Activated CD4-positive, CD25-positive, alpha-beta regulatory T cell treated with anti-CD3 and anti-CD28 coated beads, Interleukin-2, amount 50 U/mL, for 24 hours (primary cell): ENCODE data around the gene TOP2B.

Experiments
- ATAC-seq, 2 donors: fragments of 150-1000 bp; cut with Tn5 transposase; one replicate each; pipeline ENCODE4 v1.10.0; 2021; ENCODE audit warnings: mild to moderate bottlenecking in 1 of 2, moderate library complexity in 1 of 2

Gene TOP2B

DNA sequence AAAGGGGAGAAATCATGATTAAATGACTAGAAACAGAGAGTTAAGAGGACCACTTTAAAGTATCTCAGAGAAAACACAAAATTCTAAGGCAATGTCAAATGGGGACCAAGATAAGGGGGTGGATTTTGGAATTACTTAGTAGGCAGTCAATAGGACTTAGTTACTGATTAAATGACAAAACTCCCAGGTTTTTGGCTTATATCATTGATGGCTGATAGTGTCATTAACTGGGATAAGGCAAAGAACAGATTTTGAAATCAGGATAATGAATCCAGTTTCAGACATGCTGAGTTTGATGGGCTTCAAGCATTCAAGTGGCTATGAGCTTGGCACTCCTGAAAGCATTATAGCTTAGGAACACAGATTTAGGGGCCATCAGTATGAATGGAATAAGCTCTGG, 53.9 kb downstream of the TOP2B start:
- ATAC-seq: no peak

DNA sequence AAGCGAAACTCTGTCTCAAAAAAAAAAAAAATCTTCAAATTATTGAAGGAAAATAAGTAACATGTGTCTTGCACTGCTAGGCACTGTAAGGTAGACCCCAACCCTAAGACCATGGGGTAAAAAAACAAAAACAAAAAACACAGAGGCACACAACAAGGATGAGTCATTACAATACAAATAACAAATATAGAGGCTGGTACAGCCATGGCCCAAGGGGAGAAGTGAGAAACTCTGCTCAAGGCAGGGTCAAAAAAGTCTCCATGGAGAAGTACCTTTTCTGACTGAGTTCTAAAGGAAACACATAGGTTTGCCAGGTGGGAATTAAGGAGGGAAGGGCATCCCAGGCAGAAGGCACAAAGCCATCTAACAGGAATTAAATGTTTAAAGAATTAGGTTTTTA, 54.5 kb downstream of the TOP2B start:
- ATAC-seq: no peak

DNA sequence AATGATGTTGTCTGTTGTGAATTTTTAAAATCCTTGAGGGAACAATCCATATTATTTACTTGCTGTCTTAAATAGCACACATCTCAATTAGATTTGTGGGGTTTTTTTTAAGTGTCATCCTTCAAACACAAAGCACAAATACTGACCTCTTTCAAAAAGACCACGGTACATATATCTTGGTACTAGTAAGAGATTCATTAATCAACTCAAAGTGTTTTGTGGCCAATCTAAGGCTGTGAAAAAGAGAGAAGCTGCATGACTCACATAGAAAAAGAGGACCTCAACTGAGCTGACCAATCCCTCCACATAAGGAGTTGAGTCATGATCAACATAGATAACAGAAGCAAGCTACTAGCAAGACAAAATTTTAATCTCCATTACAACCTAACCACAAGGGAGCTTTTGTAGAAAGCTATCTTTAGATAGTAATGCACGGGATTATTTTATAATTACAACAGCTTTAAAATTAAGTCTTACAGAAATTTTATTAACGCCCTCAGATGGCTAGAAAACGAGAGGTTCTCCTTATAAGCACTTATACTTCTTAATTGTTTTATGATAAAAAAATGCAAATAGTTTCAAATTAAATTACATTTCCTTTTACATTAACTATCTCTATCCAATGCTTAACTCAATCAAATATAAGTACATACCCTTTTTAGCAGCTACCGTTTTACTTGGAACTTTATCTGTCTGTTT, 60.5 kb downstream of the TOP2B start:
- peak; percentile 73 to 82 for ATAC-seq

DNA sequence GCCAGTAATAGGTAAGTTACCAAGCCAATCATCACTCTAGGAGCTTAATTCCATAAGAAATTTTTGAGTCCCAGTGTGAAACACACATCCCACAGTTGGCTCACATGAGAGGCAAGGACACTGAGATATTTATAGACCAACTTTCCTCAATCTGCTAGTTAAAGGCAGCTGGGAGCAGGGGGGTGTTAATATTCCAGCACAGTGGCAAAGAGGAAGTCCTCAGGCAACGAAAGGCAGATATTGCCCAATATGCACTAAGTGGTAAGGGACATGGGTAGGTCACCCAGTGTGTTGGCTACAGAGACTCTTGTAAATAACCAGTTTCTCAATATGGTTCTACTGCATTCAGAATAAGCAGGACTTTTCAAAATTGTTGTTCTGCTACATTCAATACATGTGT, 61.0 kb downstream of the TOP2B start:
- no peak for ATAC-seq

DNA sequence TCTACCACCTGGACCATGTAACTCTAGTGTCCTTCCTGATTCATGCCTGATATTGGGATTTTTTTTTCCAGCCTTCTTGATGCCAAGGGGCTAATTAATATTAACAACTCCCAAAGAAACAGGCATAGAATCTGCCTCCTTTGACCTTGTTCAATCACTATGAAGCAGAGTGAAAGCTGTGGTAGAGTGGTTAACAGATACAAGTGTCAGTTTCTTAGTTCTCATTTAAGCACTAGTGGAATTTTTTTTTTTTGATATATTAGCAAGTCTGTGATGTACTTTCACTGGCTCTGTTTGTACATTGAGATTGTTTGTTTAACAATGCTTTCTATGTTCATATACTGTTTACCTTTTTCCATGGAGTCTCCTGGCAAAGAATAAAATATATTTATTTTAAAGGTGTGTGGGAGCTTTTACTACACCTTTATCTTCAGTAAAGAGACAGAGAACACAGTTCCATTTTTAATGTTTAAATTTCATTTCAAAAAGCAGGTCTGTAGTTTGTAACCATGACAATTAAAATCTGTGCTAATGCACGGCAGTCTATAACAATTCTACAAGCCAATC, 67.1 kb downstream of the TOP2B start:
- ATAC-seq: no peak

DNA sequence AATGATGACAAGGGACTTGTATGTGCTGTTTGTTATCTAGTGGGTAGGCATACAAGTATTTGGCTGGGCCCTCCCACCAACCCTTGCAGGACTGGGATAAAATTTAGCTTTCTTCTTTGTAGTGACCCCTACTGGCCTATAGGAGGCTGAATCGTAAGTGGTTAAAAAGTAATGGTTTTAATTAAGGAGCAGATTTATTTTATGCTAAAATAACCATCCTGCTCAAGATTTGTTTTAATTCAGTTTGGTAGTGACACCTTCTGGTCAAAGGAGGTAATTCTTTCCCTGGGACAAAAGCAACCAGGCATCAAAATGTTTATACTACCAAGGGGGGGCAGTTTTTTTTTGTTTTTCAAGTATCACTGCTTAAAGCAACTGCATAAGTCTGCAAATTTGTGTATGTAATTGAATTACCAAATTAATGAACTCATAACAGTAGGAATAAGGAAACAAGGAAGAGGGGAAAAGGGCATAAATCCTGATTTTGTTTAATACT, 70.7 kb downstream of the TOP2B start:
- peak in 1 of 2 donors; percentile 19 for ATAC-seq

DNA sequence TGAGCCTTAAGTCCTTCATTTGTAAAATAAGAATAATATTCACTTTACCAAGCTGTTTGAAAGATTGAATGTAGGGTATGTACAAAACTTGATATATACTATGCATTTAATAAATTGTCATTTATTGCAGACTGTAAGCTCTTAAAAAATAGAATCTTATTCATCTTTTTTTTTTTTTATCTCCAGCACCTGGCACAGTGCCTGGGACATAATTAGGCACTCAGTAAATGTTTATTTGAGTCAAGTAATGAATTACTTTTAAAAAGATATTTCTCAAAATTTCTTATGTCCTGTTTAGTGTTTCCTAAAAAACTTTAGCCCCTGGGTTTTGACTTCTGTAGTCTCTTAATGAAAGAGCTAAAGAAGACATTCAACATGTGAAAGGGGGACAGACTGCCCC, 71.7 kb downstream of the TOP2B start:
- no peak for ATAC-seq

DNA sequence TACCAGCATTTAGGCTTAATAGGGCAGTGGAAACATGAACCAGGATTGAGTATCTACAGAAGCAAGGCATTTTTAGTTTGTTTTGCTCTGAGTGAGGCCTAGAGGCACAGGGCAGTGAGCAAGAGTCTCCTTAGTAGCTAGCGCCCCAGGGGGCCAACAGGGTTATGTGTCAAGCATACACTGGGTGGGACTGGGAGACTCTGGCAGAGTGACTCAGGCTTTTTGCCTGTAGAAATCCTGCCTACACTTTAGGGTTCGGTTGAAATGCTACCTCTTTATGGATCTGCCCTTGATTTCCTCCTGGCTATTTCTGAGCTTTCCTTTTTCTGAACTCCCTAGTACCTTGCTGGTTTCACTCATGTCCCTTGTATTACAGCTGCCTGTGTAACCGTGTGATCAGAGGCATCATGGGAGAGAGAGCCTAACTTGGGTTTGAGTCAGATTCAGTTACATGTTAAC, 72.2 kb downstream of the TOP2B start:
- peak in 1 of 2 donors; percentile 51 for ATAC-seq

DNA sequence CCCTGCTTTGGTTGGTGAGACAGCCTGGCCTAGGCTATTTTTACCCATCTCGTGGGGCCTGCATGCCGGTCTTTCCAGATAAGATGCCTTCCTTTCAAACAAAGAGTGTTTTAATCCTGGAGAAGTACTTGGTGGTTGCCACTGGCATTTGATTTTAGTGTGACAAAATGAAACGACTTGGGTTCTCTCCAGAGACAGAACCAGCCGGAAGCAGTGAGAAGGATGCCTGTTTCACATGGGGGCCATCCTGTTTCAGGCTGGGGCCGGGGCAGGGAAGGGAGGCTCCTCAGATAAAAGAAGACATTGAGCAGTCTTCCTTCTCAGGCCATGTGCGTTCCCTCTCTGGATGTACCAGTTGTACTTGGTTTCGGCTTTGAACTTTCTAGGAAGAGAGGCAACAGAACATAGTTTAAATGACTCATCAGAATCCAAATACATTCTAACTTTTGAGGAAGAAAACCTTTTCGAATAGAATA, 74.9 kb downstream of the TOP2B start:
- ATAC-seq: no peak

DNA sequence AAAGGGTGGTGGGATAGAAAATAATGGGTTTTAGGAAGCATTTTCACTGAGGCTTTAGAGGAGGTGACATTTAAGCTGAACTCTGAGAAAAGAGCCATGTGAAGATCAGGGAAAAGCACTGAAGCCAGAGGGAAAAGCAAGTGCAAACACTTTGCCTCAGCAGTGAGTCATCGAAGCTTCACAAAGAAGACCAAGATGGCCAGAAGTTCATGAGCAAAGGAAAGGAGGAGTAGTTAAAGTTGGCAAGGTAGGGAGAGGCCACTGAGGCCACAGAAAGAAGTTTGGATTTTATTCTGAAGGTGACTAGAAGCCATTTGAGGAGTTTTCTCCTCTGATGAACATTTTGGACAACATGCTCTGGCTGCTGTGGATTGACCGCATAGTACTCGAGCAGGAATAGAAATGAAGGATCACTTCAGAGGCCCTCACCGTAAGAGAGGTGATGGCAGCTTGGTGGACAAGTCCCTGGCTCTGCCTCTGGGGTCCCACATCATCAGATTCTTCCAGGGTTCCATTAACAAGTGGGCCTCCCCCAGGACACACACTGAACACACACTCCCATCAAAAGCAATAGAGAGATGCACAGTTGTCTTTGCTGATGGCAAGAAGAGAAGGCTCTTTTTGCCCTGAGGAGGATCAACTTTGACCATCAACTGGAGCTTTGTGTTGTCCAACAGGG, 75.5 kb downstream of the TOP2B start:
- ATAC-seq: no peak

DNA sequence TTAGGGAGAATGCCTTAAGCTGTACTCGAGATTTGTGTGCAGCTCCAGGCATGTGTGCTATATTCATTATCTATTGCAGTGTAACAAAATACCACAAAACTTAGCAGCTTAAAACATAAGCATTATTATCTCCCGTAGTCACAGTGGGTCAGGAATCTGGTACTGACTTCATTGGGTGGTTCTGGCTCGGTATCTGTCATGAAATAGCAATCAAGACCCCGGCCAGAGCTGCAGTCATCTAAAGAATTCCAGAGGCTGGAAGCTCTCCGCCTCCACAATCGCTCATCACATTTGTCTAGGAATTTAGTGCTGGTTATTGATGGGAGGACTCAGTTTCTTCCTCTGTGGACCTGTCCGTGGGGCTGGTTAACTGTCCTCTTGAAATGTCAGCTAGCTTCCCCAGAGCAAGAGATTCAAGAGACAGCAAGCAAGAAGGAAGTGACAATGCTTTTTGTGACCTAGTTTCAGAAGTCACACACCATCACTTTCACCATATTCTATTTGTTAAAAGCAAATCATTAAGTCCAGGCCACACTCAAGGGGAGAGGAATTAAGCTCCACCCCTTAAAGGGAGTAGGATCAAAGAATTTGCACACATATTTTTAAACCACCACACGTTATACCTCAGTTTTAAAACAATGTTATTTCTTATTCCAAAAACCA, 76.1 kb downstream of the TOP2B start:
- ATAC-seq: no peak

DNA sequence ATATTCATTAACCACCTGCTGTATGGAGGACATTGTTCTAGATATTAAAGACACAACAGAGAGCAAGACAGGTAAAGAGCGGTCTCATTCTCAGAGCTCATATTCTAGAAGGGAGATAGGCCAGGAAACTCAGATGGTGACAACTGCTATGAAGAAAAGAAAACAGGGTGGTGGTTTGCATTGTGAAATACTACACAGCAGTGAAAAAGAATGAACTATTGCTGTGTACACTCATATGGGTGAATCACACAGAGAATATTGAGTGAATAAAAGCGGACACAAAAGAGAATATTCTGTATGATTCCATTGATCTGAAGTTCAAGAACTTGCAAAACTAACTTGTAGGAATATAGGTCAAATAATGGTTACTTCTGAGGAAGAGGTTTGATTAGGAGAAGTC, 76.7 kb downstream of the TOP2B start:
- no peak for ATAC-seq

DNA sequence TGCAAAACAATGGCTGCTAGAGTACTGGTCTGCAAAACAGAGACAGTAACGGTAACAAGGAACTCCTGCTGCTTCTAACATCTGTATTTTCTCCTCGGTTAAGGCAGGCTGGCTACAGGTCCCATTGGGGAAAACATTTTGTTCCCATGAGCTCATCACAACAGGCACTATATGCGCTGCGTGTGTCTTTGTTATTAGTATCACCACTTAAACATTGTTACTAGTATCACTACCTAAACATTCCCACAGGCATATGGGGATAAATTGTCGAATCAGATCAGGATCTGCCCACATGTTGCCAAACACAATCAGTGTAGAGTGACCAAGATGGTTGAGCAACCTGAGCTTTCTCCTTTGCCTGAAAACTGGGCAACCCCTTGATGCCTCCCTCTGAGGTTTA, 77.2 kb downstream of the TOP2B start:
- no peak for ATAC-seq

DNA sequence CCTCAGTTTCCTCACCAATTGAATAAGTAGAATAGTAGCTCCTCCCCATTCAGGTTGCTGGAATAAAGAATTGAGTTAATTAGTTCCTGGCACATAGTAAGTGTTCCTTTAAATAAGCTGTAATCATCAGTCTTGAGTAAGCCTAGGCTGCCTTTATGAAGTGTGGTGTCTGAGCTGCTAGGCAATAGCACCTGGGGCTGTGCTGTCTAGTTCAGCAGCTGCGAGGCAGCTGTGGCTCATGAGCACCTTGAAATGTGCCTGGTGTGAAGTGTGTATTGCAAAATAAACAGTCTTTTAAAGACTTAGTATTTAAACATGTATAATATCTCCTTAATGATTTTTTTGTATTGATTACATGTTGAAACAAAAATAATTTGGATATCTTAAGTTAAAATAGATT, 77.6 kb downstream of the TOP2B start:
- ATAC-seq: no peak

DNA sequence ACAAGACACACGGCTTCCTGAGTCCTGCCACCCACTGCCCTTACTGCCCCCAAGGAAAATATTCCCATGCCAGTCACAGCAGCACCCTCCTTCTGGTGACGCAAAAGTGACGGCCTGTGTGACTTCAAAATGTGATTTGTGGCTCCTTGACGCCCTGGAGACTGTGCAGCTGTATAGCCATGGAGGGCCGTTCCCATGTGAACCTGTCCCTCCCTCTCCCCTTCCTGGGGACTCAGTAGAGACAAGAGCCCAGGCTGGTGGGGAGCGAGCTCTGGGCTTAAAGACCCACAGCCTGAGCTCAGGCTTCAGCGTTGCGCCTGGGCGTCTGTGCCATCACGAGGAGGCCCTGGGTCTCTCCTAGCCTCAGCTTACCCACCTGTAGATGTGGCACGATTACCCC, 78.2 kb downstream of the TOP2B start:
- no peak for ATAC-seq

DNA sequence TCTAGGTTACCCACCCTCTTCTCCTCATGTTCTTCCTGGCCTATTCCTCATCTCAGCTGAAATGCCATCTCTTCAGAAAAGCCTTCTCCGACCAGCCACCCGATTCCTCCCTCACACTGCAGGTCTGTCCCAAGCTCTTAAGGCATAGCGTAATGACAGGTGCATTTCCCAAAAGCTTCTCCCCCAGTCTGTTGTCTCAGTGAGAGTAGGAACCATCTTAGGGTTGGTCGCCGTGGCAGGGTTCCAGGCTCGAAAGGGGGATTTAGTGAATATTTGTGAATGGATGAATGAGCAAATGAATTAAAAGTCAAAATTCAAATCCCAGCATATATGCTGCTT, 78.6 kb downstream of the TOP2B start:
- ATAC-seq: no peak

DNA sequence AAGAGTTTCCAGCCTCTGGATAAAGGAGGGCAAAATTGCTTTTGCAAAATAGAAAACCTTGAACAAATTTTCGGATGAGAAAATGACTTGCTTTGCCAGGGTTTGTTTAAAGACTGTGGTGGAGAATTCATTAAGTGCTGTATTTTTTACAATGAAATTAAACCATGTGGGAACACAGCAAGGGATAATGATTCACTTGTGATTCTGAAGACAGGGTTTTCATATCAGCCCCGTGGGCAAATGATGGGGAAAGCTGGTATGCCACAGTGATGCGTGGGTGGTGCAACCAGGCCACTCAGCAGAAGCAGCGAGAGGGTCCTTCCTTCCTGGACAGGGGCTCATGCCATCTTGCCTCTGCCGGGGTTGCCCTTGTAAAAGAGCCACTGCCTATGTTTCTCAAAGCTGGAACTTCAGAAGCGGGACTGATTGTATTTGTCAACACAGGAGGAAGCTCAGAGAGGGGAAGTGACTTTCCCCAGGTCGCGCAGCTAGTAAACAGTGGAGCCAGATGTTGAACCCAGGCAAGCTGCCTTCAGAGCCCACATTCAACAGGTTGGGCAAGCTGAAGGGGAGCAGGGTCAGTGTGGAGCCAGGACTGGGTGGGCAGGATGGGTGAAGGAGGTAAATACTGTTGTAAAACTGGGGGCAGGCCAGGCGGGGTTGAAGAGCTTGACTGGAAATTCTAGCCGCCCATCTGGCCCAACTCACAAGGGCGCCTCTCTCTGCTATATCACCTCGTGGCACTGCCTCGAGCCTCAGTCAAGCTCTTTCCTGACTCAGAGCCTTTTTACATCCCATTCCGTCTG, 79.1 kb downstream of the TOP2B start:
- no peak for ATAC-seq

DNA sequence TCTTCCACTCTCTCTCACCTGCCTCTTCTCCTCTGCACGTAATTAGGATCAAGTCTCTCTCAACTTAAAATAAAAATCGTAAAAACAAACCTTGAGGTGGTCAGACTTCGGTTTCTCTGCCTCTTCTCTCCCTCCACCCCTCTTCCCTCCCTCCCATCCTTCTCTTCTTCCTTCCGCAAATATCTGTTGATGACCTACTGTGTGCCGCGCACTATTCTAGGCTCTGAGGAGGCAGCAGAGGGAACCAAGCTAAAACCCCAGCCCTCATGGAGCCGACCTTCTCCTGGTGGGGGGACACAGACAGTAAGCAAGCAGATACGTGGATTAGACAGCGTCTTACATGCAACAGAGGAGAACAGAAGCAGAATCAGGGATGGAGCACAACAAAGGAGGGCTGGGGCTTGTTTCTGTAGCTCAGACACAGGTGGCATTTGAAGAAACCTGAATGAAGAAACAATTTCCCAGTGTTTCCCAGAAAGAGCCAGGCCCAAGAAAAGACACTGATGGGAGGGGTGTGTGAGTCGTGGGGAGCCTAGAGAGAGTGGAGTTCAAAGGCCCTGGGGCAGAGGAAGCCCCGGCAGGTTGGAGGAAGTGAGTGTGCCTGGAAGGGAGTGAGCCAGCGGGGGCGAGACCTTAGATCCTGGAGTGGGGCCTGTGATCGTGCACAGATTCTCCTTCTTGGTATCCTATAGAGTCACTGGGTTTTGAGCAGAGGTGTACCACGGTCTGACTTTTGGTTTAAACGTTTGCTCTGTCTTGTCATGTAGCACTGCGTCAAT, 80.5 kb downstream of the TOP2B start:
- ATAC-seq: no peak

DNA sequence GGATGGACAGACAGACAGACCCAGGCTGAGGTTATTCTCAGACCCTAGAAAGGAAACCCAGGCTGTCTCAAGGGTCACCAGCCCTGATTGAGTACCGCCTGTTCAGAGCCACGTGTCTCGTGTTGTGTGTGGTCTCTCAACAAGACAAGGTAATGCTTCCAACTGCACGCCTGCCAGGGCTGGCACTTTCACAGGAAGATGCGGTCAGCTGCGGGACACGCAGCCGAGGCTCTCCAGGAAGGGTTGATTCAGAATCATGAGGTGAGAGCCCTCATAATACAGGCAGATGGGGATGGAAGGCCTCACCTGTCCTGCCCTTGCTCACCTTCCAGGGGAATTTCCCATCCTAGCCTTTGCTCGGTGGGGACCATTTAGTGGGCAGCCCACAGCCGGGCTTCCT, 81.4 kb downstream of the TOP2B start:
- no peak for ATAC-seq

DNA sequence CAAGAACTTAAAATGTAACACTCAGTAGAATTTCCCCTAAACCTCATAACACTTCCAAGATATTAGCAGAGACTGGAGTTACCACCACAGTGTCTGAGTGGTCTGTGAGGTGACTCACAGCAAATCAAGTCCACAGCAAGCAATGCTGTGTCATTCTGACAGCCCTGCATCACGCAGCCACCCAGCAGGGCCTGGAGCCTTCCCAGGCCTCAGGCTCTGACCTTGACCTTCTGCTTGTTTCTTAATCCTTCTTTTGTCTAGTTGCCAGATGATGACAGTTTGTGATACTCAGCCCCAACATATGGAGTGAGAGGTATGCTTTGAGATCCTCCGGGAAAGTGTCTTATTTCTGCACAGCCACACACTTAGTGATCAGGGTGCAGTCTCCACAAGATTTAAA, 82.5 kb downstream of the TOP2B start:
- ATAC-seq: no peak

DNA sequence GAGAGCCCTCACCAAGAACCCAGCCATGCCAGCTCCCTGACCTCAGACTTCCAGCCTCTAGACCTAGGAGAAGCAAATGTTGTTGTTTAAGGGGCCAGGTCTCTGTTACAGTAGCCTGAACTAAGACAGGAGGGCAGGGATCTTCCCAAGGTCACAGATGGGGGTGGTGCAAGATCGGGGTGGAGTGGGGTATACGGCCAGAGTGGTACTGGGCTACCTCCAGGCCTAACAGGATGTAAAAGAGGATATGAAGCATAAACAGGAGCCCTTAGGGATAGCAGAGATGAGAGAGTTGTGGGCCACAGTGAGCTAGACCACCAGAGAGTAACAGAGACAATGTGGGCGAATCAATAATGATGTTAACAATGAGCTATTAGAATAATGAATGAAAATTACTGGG, 82.9 kb downstream of the TOP2B start:
- ATAC-seq: no peak

DNA sequence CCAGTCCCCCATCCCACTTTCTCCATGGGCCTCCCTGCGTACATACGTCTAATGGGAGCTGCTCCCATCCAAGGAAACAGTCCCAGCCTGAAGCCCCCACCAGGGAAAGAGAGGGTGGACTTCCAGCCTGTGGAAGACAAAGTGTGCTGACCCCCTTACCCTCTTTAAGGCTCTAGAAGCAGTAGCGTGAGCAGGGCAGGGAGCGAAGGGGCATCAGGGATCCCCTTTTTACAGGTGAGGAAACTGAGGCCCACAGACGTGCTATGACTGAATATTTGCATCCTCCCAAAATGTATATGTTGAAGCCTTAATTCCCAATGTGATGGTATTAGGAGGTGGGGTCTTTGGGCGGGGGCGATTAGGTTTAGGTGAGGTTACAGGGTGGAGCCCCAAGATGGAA, 83.4 kb downstream of the TOP2B start:
- ATAC-seq: no peak
